ENCODE measurements around the gene CACHD1.

CACHD1 gene

DNA sequence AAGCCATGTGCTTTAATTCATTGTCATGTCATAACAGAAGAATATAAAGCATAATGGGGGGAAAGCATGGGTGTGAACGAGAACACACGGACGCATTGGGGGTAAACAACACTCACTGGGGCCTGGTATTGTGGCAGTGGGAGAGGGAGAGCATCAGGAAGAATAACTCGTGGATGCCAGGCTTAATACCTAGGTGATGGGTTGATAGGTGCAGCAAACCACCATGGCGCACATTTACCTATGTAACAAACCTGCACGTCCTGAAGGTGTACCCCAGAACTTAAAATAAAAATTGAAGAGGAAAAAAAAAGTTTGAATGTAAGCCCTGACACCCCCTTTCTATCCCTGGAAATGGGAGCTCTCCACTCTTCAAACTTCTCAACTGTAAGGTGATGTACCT lies 34.9 kb upstream of the CACHD1 start:
- Histone ChIP-seq H3K9ac (ENCODE audit: low read length) (no peak overlapping the region), H3K9me3 (ENCODE audit: insufficient read depth, low read length) (no peaks in the 10 kb centered on the region), H2AFZ (ENCODE audit: low read depth, low read length, severe bottlenecking) (no peak overlapping the region), H3K4me3 (ENCODE audit: insufficient read depth, low read length, poor library complexity, severe bottlenecking) (no peak overlapping the region), H3K27me3 (ENCODE audit: low read length) (no peaks in the 10 kb centered on the region), H3F3A (ENCODE audit: insufficient read depth) (no peaks in the 10 kb centered on the region), H3K27ac (ENCODE audit: low read depth, low read length) (no peak overlapping the region), H4K20me1 (ENCODE audit: low read depth, low read length) (no peaks in the 10 kb centered on the region), H3K4me2 (ENCODE audit: low read depth, low read length, poor library complexity, severe bottlenecking) (no peak overlapping the region), H3K9me2 (replicated peaks; ENCODE audit: insufficient read depth, low read length) (no peaks in the 10 kb centered on the region), H3K36me3 (ENCODE audit: low read length) (no peaks in the 10 kb centered on the region), H3K79me2 (ENCODE audit: insufficient read depth, low read length) (no peaks in the 10 kb centered on the region)
- no peak for TF ChIP-seq EZH2phosphoT487 (conservative IDR thresholded peaks at IDR 0.05; ENCODE audit: low read length)
- TF ChIP-seq, protein P1, sequence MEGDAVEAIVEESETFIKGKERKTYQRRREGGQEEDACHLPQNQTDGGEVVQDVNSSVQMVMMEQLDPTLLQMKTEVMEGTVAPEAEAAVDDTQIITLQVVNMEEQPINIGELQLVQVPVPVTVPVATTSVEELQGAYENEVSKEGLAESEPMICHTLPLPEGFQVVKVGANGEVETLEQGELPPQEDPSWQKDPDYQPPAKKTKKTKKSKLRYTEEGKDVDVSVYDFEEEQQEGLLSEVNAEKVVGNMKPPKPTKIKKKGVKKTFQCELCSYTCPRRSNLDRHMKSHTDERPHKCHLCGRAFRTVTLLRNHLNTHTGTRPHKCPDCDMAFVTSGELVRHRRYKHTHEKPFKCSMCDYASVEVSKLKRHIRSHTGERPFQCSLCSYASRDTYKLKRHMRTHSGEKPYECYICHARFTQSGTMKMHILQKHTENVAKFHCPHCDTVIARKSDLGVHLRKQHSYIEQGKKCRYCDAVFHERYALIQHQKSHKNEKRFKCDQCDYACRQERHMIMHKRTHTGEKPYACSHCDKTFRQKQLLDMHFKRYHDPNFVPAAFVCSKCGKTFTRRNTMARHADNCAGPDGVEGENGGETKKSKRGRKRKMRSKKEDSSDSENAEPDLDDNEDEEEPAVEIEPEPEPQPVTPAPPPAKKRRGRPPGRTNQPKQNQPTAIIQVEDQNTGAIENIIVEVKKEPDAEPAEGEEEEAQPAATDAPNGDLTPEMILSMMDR (IDR thresholded peaks at IDR 0.05; ENCODE audit: insufficient read depth, low read length, poor library complexity, severe bottlenecking): no peak

DNA sequence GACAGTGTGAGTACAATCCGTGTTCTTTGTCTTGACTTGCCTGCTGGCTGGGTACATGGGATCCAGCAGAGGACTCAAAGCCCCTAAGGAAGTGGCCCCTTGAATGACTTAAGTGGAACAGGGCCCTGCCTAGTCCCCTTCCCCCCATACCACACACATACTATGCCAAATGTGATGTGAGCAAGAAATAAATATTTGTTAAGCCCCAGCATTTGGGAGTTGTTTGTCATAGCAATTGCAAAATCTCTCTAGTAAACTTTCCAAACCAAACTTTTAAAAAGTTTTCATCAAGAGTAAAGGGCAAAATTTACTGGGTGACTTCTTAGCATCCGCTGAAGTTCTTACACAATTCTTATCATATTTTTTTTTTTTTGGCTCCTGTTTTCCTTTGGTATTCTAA lies 32.5 kb upstream of the CACHD1 start:
- H3K4me2 ChIP-seq (ENCODE audit: low read depth, low read length, poor library complexity, severe bottlenecking): no peak overlapping the region
- no peak for TF ChIP-seq EZH2phosphoT487 (conservative IDR thresholded peaks at IDR 0.05; ENCODE audit: low read length)
- TF ChIP-seq, protein P1 (IDR thresholded peaks at IDR 0.05; ENCODE audit: insufficient read depth, low read length, poor library complexity, severe bottlenecking): no peak
- H3K9ac ChIP-seq (ENCODE audit: low read length): no peak overlapping the region
- H3F3A ChIP-seq (ENCODE audit: insufficient read depth): no peaks in the 10 kb centered on the region
- no peaks in the 10 kb centered on the region for H4K20me1 ChIP-seq (ENCODE audit: low read depth, low read length)
- H3K27me3 ChIP-seq (ENCODE audit: low read length): no peaks in the 10 kb centered on the region
- H3K36me3 ChIP-seq (ENCODE audit: low read length): no peaks in the 10 kb centered on the region
- H3K4me3 ChIP-seq (ENCODE audit: insufficient read depth, low read length, poor library complexity, severe bottlenecking): no peak overlapping the region
- H2AFZ ChIP-seq (ENCODE audit: low read depth, low read length, severe bottlenecking): no peak overlapping the region
- H3K27ac ChIP-seq (ENCODE audit: low read depth, low read length): no peak overlapping the region
- H3K79me2 ChIP-seq (ENCODE audit: insufficient read depth, low read length): no peaks in the 10 kb centered on the region
- H3K9me2 ChIP-seq (replicated peaks; ENCODE audit: insufficient read depth, low read length): no peaks in the 10 kb centered on the region
- no peaks in the 10 kb centered on the region for H3K9me3 ChIP-seq (ENCODE audit: insufficient read depth, low read length)

DNA sequence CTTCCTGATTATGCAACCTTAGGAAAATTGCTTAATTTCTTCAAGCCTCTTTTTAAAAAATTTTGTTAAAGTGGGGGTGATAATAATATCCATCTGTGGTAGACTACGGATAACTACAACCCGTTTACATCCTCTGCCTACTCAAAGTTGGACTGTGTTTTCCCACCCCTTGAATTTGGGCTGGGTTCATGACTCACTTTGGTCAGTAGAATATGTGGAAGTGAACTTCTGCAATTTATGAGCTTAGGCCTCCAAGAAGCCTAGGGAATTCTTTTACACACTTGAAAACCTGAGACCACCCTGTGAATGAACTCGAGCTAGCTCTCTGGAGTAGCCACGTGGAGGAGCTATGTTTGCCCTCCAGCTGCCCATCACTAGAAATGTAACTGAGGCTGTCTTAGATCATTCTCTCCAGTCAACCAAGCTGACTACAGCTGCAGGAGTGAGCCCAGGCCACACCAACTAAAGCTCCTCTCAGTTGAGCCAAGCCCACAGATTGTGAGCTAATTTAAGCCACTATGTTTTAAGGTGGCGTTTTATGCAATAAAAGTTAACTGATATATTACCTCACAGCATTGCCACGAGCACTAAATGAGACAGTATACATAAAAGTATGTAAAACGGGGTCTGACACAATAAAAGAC lies 29.6 kb upstream of the CACHD1 start:
- H2AFZ ChIP-seq (ENCODE audit: low read depth, low read length, severe bottlenecking): no peak overlapping the region
- no peak overlapping the region for H3K4me2 ChIP-seq (ENCODE audit: low read depth, low read length, poor library complexity, severe bottlenecking)
- H3K9ac ChIP-seq (ENCODE audit: low read length): no peak overlapping the region
- no peak overlapping the region for H3K27ac ChIP-seq (ENCODE audit: low read depth, low read length)
- no peaks in the 10 kb centered on the region for H3K9me3 ChIP-seq (ENCODE audit: insufficient read depth, low read length)
- no peaks in the 10 kb centered on the region for H3K79me2 ChIP-seq (ENCODE audit: insufficient read depth, low read length)
- no peak for TF ChIP-seq EZH2phosphoT487 (conservative IDR thresholded peaks at IDR 0.05; ENCODE audit: low read length)
- TF ChIP-seq, protein P1 (IDR thresholded peaks at IDR 0.05; ENCODE audit: insufficient read depth, low read length, poor library complexity, severe bottlenecking): no peak
- H3K9me2 ChIP-seq (replicated peaks; ENCODE audit: insufficient read depth, low read length): no peaks in the 10 kb centered on the region
- H4K20me1 ChIP-seq (ENCODE audit: low read depth, low read length): no peaks in the 10 kb centered on the region
- H3K27me3 ChIP-seq (ENCODE audit: low read length): no peaks in the 10 kb centered on the region
- no peaks in the 10 kb centered on the region for H3F3A ChIP-seq (ENCODE audit: insufficient read depth)
- no peak overlapping the region for H3K4me3 ChIP-seq (ENCODE audit: insufficient read depth, low read length, poor library complexity, severe bottlenecking)
- no peaks in the 10 kb centered on the region for H3K36me3 ChIP-seq (ENCODE audit: low read length)

Data from SU-DHL-6 (cell line).